ENCODE results near the gene COL5A1.

DNA sequence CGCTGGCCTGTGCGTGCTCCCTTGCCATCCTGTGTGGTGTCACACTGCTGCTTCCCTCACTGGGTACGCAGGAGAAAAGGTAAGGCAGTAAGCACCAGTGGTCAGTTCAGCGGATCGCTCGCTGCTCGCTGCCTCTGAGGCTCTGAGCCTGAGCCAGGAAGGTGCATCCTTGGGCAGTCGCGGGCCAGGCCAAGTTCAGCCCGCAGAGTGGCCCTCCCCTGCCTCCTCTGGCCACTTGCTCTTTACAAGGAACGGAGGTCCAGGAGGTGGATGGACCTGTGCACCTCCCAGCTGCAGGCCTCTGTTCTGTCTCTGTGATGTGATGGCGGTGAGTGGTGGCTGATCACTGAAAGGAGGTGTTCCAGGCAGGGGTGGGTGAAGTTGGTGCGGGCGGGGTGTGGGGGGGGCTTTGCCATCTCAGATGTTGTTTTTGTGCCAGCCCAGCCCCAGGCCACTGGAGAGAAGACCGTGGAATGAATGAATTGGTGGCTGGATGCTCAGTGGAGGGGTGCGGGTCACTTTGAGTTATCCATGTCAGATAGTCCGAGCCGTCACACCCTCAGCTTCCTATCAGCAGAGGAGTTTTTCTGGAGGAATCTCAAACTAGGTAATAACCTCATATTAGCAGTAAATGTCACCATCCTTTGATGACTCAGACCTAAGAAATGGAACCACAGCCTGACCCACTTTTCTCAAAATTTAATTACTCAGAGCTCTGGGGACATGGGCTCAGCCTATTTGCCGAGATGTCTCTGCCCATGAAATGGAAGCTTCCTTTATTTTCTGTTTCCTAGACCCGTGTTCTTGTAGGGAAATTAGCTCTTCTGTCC is 7.3 kb downstream of the COL5A1 start:
- TF ChIP-seq GATA3 (IDR thresholded peaks at IDR 0.05; ENCODE audit: low read depth, low read length) = no peak
- no peak for TF ChIP-seq GATA2 (IDR thresholded peaks at IDR 0.05; ENCODE audit: low read depth, low read length)

All from SH-SY5Y (cell line).